Nucleus accumbens (tissue), 56 donors: Measurements from ENCODE around the gene DUS4L.

ENCODE experiments used
- DNase-seq, 56 donors: peaks; one replicate each; lab custom pipeline; 2025; lab: John Stamatoyannopoulos, UW

DUS4L gene

GRCh38 chr7:107613439-107613838 is 49.7 kb downstream of the DUS4L start:
- DNase-seq = no peak

- DNase-seq = no peak
These were observed 50.2 kb downstream of the DUS4L start for GRCh38 chr7:107613948-107614347.

GRCh38 chr7:107614425-107614824 is 50.7 kb downstream of the DUS4L start:
- no peak for DNase-seq

GRCh38 chr7:107615910-107616680 is 52.3 kb downstream of the DUS4L start:
- no peak for DNase-seq

- no peak for DNase-seq
These were observed 58.7 kb downstream of the DUS4L start for GRCh38 chr7:107622429-107622828.

GRCh38 chr7:107622894-107623293 is 59.1 kb downstream of the DUS4L start:
- DNase-seq = no peak

GRCh38 chr7:107627002-107627401 is 63.2 kb downstream of the DUS4L start:
- DNase-seq = no peak
